H1 (cell line): Measurements from ENCODE around the gene USH2A. TPM values are rescaled to one million over a fixed set of nuclear protein-coding genes. Genes with fewer than 3 reads are reported as not detected.

Experiments
- HDAC2 ChIP-seq, 2 experiments: fragments of 300-600 bp in 1 of 2; sonication (generic) in 1 of 2; IDR thresholded peaks; 2 replicates each; pipeline ENCODE4 v1.6.1; 2011 to 2012; ENCODE audit warnings: low read depth in 2 of 2, low read length in 2 of 2, mild to moderate bottlenecking in 2 of 2, moderate library complexity in 2 of 2, borderline replicate concordance in 1 of 2, inconsistent platforms in 1 of 2
- RAD21 ChIP-seq, 2 experiments: IDR thresholded peaks in 1 of 2; conservative IDR thresholded peaks in 1 of 2; 2 replicates each; pipeline ENCODE4 v1.6.1; 2011; ENCODE audit warnings: low read depth in 2 of 2, low read length in 2 of 2, improper control_type of control experiment in 1 of 2, inconsistent platforms in 1 of 2, mild to moderate bottlenecking in 1 of 2, moderate library complexity in 1 of 2
- polyA plus RNA-seq, 7 experiments: library from polyadenylated mRNA; depleted of rRNA in 3 of 7; stranded (reverse) in 5 of 7; unstranded in 2 of 7; fragments of >200 nt in 5 of 7; fragments of 200-250 nt in 2 of 7; gene quantifications; 1 replicate in 5 of 7; 2 replicates in 1 of 7; 4 replicates in 1 of 7; pipeline versions ENCODE4 v1.2.1 to v1.2.3, GENCODE V29; 2011 to 2013; ENCODE audit warnings: missing spikeins in 2 of 7, mixed read lengths in 2 of 7
- total RNA-seq: library from RNA; stranded (reverse); fragmentation: NEBNext Ultra II Directional; extraction: Animal tissue kit (Norgen Biotek cat#: 25700); gene quantifications from 2 replicates; pipeline ENCODE4 v1.2.1, GENCODE V29; 2021

The USH2A gene
- total and polyA plus RNA-seq, 2 of the 8 experiments (the other 6 are each of a cell fraction or from before 2014, with no cell fraction given) = 0.02 to 0.17 TPM

DNA sequence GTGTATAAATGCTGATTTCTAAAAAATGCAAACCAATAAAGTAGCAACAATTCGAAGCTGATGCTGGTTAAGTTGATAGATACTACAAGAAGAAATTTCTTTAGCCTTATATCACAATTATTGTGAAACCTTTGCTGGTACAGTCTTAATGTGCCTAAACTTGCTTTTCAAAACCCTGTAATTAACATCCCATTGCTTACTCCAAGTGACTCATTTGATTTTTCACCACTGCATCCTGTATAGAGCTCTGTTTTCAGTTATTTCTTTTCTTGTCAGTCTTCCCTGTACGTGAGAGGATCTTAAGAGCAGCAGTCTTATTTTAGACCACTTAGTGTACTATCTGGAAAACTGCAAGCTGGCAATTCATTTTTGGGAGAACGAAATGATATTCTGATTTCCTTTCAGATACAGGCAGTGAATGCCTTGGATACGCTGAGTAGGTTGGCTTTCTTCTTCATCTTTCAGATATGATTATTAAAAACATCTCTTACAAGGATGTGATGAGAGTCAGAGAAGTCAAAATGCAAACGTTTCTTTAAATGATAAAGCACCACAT, 645.8 kb downstream of the USH2A start (continued):
- TF ChIP-seq RAD21 (IDR thresholded peaks at IDR 0.05 in 1 of 2, conservative IDR thresholded peaks at IDR 0.05 in 1 of 2; ENCODE audit: low read depth in 2 of 2, low read length in 2 of 2) (no peak), HDAC2 (IDR thresholded peaks at IDR 0.05; ENCODE audit: borderline replicate concordance in 1 of 2, low read depth in 2 of 2, low read length in 2 of 2) (no peak)
- TF ChIP-seq, all 59 proteins: peak for 0
